SH-SY5Y (cell line): ENCODE results near the gene HOXD12.

ENCODE experiments used
- GATA2 ChIP-seq: IDR thresholded peaks from 2 replicates; pipeline ENCODE4 v1.6.1; 2011; ENCODE audit warnings: mild to moderate bottlenecking, low read depth, low read length
- GATA3 ChIP-seq: IDR thresholded peaks from 2 replicates; pipeline ENCODE4 v1.6.1; 2011; ENCODE audit warnings: low read depth, mild to moderate bottlenecking, low read length, moderate library complexity

The HOXD12 gene

DNA sequence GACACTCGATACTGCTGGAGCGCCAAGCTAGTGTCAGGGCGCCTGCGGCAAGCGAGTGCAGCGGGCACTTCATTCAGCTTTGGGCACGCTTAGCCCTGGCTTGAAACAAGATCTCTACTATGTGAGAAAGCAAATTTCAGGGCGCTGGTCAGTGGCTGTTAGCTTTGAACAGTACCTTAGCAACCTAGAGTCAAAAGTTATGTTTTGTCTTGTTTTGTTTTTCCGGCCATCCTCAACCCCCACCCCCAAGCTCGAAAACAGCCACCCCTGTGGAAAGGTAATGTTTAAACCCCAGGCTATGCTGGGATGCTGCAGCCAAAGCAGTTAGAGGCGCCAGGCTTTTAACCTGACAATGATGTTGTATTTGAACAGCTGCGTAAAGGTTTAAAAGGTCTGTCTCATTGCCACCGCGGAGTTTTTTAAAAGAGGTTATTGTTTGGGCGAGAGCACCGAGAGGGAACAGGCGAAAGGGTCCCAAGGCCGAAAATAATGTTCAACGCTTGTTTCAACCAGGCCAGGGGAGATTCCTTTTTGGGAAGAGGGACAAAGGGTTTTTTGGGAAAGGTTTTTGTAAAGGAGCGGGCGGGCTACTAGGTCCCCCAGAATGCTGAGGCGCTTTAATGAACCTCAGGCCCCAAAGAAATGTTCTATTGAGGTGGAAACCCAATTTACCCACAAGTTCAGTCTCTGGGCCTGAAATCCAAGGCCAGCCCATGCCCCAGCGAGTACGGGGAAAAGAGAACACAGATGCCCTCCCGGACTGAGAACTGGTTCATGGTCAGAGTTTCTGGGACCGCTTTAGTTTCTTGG, 14.7 kb downstream of the HOXD12 start:
- no peak for TF ChIP-seq GATA3
- TF ChIP-seq GATA2, result no peak

DNA sequence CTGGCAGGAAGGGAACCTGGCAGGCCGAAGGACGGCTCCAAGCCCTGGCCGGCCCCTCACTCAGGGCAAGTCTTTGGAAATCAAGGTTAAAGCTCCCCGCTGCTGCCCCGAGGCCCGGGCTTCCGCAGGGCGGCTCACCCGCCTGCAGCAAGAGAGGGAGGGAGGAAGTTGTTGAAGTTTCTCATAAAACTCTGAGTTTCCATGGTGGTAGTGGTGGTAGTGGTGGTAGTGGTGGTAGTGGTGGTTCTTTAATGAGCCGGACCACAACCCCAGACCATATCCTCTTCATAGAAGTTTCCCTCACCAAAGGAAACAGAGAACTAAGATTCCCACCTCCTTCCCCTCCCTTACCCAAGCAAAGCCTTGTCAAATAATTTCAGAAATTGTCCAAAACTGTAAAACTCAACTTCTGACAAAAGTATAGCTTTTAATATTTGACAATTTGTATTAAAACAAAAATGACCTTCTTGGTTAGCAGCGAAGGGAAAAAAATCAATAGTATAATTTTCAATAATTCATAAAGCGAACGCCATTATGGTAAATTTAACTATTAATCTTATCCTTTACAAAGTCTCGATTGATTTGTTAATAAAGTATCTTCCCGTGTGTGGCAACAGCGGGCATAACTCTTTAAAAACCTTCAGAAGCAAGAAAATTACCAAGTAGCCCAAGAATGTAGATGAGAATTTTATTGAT, 15.5 kb downstream of the HOXD12 start:
- TF ChIP-seq GATA3 (no peak), GATA2 (no peak)

GRCh38 chr2:176115883-176116813, 16.6 kb downstream of the HOXD12 start, which contains the start of gene HOXD10:
Gene HOXD10 (plus strand): TSS chr2:176116778. CDS start chr2:176116834, 56 bp downstream.
- TF ChIP-seq GATA3, result no peak
- TF ChIP-seq GATA2, result no peak

DNA sequence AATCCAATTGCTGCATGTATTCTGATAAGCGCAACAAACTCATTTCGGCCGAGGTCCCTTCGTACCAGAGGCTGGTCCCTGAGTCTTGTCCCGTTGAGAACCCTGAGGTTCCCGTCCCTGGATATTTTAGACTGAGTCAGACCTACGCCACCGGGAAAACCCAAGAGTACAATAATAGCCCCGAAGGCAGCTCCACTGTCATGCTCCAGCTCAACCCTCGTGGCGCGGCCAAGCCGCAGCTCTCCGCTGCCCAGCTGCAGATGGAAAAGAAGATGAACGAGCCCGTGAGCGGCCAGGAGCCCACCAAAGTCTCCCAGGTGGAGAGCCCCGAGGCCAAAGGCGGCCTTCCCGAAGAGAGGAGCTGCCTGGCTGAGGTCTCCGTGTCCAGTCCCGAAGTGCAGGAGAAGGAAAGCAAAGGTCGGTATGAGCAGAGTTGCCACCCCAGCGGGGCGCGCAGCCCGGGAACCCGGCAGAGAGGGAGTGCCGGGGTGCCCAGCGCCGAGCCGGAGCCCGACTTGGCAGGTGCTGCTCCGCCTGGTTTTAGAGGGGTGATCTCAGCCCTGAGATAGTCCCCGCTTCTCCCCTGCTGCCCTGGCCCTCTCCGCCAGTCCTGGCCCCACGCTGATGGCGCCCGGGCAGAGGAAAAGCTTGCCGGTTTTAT, 17.7 kb downstream of the HOXD12 start:
- TF ChIP-seq GATA2, result no peak
- TF ChIP-seq GATA3, result no peak

DNA sequence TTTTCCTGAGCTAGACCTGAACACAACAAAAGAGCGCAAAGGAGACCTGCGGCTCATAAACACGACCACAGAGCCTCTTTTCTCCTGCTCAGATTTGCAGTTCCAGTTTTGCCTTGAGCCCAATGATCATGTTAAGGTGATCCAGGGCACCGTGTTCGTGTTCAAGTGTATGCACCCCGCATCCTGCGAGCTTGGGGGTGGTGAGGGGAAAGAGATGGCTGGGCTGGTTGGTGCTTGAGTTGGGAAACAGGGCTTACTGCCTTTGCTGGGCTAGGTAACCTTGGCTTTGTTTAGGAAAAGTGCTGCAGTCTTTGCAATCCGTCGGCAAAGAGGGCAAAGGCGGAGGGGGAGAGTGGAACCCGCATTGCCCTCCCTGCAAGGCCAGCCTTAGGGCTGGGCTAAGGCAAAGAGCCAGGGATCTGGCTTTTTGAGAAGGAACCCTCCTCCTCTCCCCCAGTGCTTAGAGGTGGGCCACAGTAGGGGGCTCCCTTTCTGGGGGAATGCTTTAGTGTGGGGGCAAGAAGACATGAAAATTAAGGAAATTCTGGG, 18.3 kb downstream of the HOXD12 start:
- TF ChIP-seq GATA2 (no peak), GATA3 (no peak)

DNA sequence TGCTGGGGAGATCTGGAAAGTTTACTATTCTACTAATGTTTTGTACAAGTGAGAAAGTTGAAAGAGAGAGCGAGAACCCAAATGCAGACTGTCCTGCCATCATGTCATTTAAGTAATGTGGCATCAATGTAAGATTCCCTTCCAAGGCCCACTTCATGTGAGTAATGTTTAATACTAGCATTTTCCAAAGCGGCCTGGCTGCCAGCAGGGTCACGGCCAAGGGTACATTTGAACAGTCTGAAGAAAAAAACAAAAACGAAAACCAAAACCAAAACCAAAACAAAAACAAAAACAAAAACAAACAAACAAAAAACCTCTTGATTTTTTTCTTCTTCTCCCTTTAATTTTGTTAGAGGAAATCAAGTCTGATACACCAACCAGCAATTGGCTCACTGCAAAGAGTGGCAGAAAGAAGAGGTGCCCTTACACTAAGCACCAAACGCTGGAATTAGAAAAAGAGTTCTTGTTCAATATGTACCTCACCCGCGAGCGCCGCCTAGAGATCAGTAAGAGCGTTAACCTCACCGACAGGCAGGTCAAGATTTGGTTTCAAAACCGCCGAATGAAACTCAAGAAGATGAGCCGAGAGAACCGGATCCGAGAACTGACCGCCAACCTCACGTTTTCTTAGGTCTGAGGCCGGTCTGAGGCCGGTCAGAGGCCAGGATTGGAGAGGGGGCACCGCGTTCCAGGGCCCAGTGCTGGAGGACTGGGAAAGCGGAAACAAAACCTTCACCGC, 19.2 kb downstream of the HOXD12 start:
- no peak for TF ChIP-seq GATA2
- TF ChIP-seq GATA3, result no peak

DNA sequence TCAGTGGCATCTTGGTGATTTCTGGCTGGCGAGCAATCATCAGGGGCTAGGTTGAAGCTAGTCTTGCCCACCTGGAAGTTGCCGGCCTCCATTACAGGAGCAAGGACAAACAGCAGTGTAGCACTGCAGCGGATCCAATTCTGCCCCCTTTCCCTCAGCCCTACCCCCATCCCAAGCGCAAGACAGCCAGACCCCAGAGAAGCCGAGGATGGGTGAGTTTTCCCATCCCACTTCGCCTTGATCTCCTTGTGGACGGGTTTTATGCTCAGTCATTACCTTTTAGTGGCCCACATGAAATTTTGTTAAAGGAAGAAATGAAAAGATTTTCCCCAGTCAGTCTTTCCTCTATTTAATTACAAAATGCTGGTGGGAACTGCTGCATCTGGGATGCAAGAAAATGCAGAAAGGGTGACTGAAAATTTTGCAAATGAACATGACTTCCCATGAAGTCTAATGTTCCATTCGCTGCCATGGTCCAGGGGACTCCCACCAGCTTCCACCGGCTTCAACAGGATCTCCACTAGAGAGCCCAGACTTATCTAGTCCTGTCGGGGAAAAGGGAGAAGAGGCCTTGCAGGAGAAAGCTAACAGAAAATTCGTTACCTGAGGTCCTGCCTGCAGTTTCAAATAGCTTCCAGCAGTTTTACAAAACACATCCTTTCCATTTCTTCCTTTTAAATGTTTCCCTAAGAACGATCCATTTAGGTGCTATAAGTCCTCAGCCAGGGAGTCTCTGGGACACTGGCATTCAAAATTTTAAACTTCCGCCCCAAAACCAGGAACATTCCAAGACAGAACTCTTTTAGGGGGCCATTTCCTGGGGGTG, 21.0 kb downstream of the HOXD12 start:
- no peak for TF ChIP-seq GATA2
- no peak for TF ChIP-seq GATA3

DNA sequence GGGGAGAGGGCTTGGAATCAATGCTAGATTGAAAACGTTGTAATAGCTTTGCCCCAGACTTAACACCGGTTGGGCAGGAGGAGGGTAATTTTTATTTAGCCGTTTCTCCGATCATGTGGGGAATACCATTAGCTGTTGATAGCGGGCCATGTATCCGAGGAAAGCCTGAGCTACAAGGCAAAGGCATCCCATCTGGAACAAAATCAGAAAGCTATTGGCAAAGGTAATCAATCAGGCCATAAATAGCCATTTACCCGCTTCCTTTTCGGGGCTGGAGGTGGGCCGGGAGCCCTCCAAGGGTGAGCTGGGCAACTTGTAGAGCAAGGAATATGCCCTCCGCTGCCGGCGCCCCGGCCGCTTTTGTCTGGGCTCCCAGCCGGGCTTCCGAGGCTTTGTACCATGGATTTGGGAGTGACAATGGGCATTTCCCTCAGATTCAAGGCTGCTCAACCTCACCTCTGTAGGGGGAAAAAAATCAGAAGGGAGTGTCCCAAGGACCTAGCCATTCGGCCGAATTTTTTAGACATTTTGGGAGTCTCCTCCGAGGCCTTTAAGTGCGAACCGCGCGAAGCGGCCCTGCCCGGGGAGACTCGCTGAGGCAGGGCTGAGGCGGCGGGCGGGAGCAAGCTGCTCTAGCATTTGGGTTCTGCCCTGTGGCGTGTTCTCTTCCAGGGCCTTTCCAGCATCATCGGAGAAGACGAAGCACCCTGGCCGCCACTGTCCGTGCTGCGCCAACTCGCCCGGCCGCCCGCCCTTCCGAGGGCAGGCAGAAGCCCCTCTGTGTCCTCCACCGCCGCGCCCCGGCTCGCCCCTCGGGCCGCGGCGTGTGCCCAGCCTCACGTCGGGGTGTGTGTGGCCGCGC, 21.8 kb downstream of the HOXD12 start:
- TF ChIP-seq GATA3 (no peak), GATA2 (no peak)

DNA sequence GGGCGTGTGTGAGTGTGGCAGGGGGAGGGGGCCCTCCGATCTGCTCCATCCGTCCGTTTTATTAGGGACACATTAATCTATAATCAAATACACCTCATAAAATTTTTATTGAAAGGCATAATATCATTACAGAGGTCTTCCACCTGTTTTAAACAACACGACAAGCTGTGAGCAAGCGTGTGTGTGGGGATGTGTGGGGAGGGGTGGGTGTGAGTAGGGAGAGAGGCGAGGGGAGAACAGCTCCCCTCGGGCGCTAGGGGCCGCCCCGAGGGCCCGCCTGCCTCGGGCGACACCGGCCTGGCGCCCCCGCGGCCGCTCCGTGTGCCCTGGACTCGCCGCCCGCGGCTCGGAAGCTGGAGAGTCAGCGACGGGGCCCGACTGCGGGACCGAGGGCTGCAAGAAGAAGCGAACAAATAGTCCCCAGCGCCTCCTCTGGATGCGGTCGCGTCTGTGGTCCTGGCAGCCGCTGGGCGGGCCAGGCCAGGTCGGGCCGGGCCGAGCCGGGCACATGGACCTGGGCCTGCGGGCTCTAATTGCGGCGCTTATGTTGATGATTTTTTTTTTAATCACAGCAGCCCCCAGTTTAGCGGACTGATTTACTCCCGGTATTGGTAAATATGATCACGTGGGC, 22.6 kb downstream of the HOXD12 start:
- TF ChIP-seq GATA3 (no peak), GATA2 (no peak; the same call in 1 of the 2 replicates)

DNA sequence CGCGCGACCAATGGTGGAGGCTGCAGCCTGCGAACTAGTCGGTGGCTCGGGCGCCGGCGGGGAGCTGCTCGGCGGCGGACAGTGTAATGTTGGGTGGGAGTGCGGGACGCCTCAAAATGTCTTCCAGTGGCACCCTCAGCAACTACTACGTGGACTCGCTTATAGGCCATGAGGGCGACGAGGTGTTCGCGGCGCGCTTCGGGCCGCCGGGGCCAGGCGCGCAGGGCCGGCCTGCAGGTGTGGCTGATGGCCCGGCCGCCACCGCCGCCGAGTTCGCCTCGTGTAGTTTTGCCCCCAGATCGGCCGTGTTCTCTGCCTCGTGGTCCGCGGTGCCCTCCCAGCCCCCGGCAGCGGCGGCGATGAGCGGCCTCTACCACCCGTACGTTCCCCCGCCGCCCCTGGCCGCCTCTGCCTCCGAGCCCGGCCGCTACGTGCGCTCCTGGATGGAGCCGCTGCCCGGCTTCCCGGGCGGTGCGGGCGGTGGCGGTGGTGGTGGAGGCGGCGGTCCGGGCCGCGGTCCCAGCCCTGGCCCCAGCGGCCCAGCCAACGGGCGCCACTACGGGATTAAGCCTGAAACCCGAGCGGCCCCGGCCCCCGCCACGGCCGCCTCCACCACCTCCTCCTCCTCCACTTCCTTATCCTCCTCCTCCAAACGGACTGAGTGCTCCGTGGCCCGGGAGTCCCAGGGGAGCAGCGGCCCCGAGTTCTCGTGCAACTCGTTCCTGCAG, 23.3 kb downstream of the HOXD12 start, which contains the start of gene HOXD9:
Gene HOXD9, plus strand, starts transcription at position 37 of the 728 bp plus-strand sequence. Its CDS starts 50 bp downstream, at position 87.
- no peak for TF ChIP-seq GATA2
- no peak for TF ChIP-seq GATA3
